ENCODE results near the gene PATL1. TPM values are rescaled to one million over a fixed set of nuclear protein-coding genes. Genes with fewer than 3 reads are reported as not detected.

Gene PATL1
- polyA plus RNA-seq, 2 of the 4 experiments (the other 2 are of a cell fraction), result 40.6 to 61.4 TPM

GRCh38 chr11:59607703-59608454 is 61.0 kb downstream of the PATL1 start:
- POLR2A ChIA-PET, result no interaction called here
- Histone ChIP-seq H3K4me2 (no peak overlapping the region), H3K4me3 (no peak overlapping the region), H3K4me1 (peaks cover 15% of the 10 kb centered on the region; the same call in 2 of the 3 replicates), H3K27ac (no peak overlapping the region), H3K9me3 (no peaks in the 10 kb centered on the region)
- FAIRE-seq (no peak), DNase-seq (ENCODE audit: low read depth in 1 of 2, low spot score in 1 of 2) (no peak), ATAC-seq (no peak)
- 84% methylated on average over 6 of the region's 6 CpGs for WGBS (ENCODE audit: missing lambda C conversion rate)
- CTCF ChIA-PET, result interaction anchor here (1.0 kb wide), 1 partner anchor 25 kb away, joined by 3 read pairs; no protein-coding TSS in a partner anchor
- TF ChIP-seq TP53 (CRISPR knock-in tag; IDR thresholded peaks at IDR 0.05), result no peak
- TF ChIP-seq MYC (IDR thresholded peaks at IDR 0.05; ENCODE audit: borderline replicate concordance, low read length), result no peak
- no peak for TF ChIP-seq EP300 (IDR thresholded peaks at IDR 0.05)
- peak; percentile 74 for TF ChIP-seq MAFK (IDR thresholded peaks at IDR 0.05; ENCODE audit: partially characterized antibody)
- no peak for TF ChIP-seq ZFP36 (IDR thresholded peaks at IDR 0.05; ENCODE audit: borderline replicate concordance, partially characterized antibody)

GRCh38 chr11:59602432-59602831 is 66.4 kb downstream of the PATL1 start:
- H3K4me1 ChIP-seq, result no peaks in the 10 kb centered on the region
- ChIA-PET CTCF (interaction anchor here (1.1 to 2.0 kb wide), 3 partner anchors 8 to 52 kb away, joined by 3 to 7 read pairs (median 3); no protein-coding TSS in a partner anchor), POLR2A (no interaction called here)
- no peak overlapping the region for H3K4me3 ChIP-seq
- H3K9me3 ChIP-seq, result no peaks in the 10 kb centered on the region
- FAIRE-seq (no peak), DNase-seq (ENCODE audit: low read depth in 1 of 2, low spot score in 1 of 2) (no peak), ATAC-seq (no peak; a peak in 1 of 6 replicates)
- no peak overlapping the region for H3K27ac ChIP-seq
- no peak overlapping the region for H3K4me2 ChIP-seq
- WGBS (ENCODE audit: missing lambda C conversion rate), result 83% methylated on average over 6 of the region's 6 CpGs
- no peak for TF ChIP-seq FOXS1 (CRISPR knock-in tag; IDR thresholded peaks at IDR 0.05)
- TF ChIP-seq EHF (CRISPR knock-in tag; IDR thresholded peaks at IDR 0.05), result no peak
- TF ChIP-seq NFE2L2 (conservative IDR thresholded peaks at IDR 0.05; ENCODE audit: low read length), result no peak
- no peak for TF ChIP-seq TP53 (CRISPR knock-in tag; IDR thresholded peaks at IDR 0.05)
- no peak for TF ChIP-seq RFX5 (IDR thresholded peaks at IDR 0.05)
- TF ChIP-seq NR3C1 (IDR thresholded peaks at IDR 0.05), result no peak
- no peak for TF ChIP-seq EP300 (IDR thresholded peaks at IDR 0.05)
- no peak for TF ChIP-seq MAX (IDR thresholded peaks at IDR 0.05)
- TF ChIP-seq JUNB (IDR thresholded peaks at IDR 0.05), result no peak
- no peak for TF ChIP-seq HDAC2 (IDR thresholded peaks at IDR 0.05)
- no peak for TF ChIP-seq KDM1A (IDR thresholded peaks at IDR 0.05; ENCODE audit: low read depth)
- TF ChIP-seq HEYL (CRISPR knock-in tag; IDR thresholded peaks at IDR 0.05), result no peak
- no peak for TF ChIP-seq FOSL2 (IDR thresholded peaks at IDR 0.05)
- TF ChIP-seq FOSL2 (CRISPR knock-in tag; IDR thresholded peaks at IDR 0.05), result no peak
- no peak for TF ChIP-seq BHLHE40 (IDR thresholded peaks at IDR 0.05; ENCODE audit: low read depth, low read length)
- no peak for TF ChIP-seq TFCP2L1 (CRISPR knock-in tag; IDR thresholded peaks at IDR 0.05)
- no peak for TF ChIP-seq HMGXB4 (CRISPR knock-in tag; IDR thresholded peaks at IDR 0.05; ENCODE audit: borderline replicate concordance)
- no peak for TF ChIP-seq KDM5A (IDR thresholded peaks at IDR 0.05)

GRCh38 chr11:59601788-59602187 is 67.0 kb downstream of the PATL1 start:
- 83% methylated on average over 4 of the region's 4 CpGs for WGBS (ENCODE audit: missing lambda C conversion rate)
- Histone ChIP-seq H3K4me1 (no peaks in the 10 kb centered on the region), H3K9me3 (no peaks in the 10 kb centered on the region), H3K4me3 (no peak overlapping the region), H3K27ac (no peak overlapping the region), H3K4me2 (no peak overlapping the region)
- FAIRE-seq (no peak), DNase-seq (ENCODE audit: low read depth in 1 of 2, low spot score in 1 of 2) (no peak), ATAC-seq (no peak)
- TF ChIP-seq FOSB (CRISPR knock-in tag; IDR thresholded peaks at IDR 0.05) (no peak), HDAC2 (IDR thresholded peaks at IDR 0.05) (no peak), GATA3 (IDR thresholded peaks at IDR 0.05; ENCODE audit: borderline replicate concordance) (no peak), MYC (IDR thresholded peaks at IDR 0.05; ENCODE audit: borderline replicate concordance, low read length) (no peak), KDM1A (IDR thresholded peaks at IDR 0.05; ENCODE audit: low read depth) (no peak), EHF (CRISPR knock-in tag; IDR thresholded peaks at IDR 0.05) (no peak), TP53 (CRISPR knock-in tag; IDR thresholded peaks at IDR 0.05) (no peak), RAD21 (conservative IDR thresholded peaks at IDR 0.05 in 1 of 2, IDR thresholded peaks at IDR 0.05 in 1 of 2) (no peak), RFX5 (IDR thresholded peaks at IDR 0.05) (no peak), ELK1 (IDR thresholded peaks at IDR 0.05; ENCODE audit: low read depth, low read length) (no peak), SREBF2 (IDR thresholded peaks at IDR 0.05) (no peak)
- ChIA-PET CTCF (interaction anchor here (1.1 kb wide), 1 partner anchor 53 kb away, joined by 3 read pairs; no protein-coding TSS in a partner anchor), POLR2A (no interaction called here)
